Activated T-cell treated with anti-CD3 and anti-CD28 coated beads, Interleukin-2, amount 50 U/mL, for 24 hours (primary cell): ENCODE measurements around the gene MAP3K20.
A peak's percentile ranks its signal among the peaks of the same experiment; 100 is the strongest.
"Not testable (repeated sequence)": the region's sequence is repeated elsewhere in the genome, so short reads cannot be mapped to it uniquely, and the experiment has no call there.

Source experiments
- DNase-seq: peaks from one replicate; pipeline ENCODE4 v3.0.0-alpha.2; 2020
- H3K27ac Mint-ChIP-seq: 2 replicates; pipeline ENCODE4 v1.8.0; 2020; ENCODE audit warnings: mild to moderate bottlenecking, mixed read lengths
- H3K27me3 Mint-ChIP-seq: 2 replicates; pipeline ENCODE4 v1.8.0; 2020; ENCODE audit warnings: mixed read lengths
- H3K36me3 Mint-ChIP-seq: 2 replicates; pipeline ENCODE4 v1.8.0; 2020; ENCODE audit warnings: low read depth, mixed read lengths
- H3K4me1 Mint-ChIP-seq: 2 replicates; pipeline ENCODE4 v1.8.0; 2020; ENCODE audit warnings: low read depth, mixed read lengths
- H3K4me3 Mint-ChIP-seq: 2 replicates; pipeline ENCODE4 v1.8.0; 2020; ENCODE audit warnings: mild to moderate bottlenecking, moderate library complexity, mixed read lengths
- H3K9me3 Mint-ChIP-seq: 2 replicates; pipeline ENCODE4 v1.8.0; 2020; ENCODE audit warnings: mixed read lengths

The MAP3K20 gene

GRCh38 chr2:173075781-173076580 lies at the start of gene MAP3K20:
MAP3K20 (plus strand) TSS chr2:173075846; CDS start chr2:173091032, 15,186 bp downstream.
- DNase-seq: peak; percentile 68
- H3K27me3 Mint-ChIP-seq: peaks cover 65% of the 10 kb centered on the region
- peak within 1 kb of the TSS; percentile 67 for H3K27ac Mint-ChIP-seq
- H3K4me3 Mint-ChIP-seq: peak within 1 kb of the TSS; percentile 79
- no peaks in the 10 kb centered on the region for H3K9me3 Mint-ChIP-seq
- no peaks in the 10 kb centered on the region for H3K36me3 Mint-ChIP-seq
- peaks cover 26% of the 10 kb centered on the region for H3K4me1 Mint-ChIP-seq

- Mint-ChIP-seq H3K27ac (no peak overlapping the region), H3K36me3 (no peaks in the 10 kb centered on the region), H3K4me1 (peaks cover 4% of the 10 kb centered on the region), H3K9me3 (no peaks in the 10 kb centered on the region), H3K4me3 (no peak overlapping the region), H3K27me3 (peaks cover 7% of the 10 kb centered on the region)
- DNase-seq: no peak
Measured at GRCh38 chr2:173026479-173026878, 49.2 kb upstream of the MAP3K20 start.

GRCh38 chr2:173027181-173028128 lies 48.2 kb upstream of the MAP3K20 start:
- peaks cover 9% of the 10 kb centered on the region for H3K27me3 Mint-ChIP-seq
- peak; percentile 65 for DNase-seq
- H3K4me3 Mint-ChIP-seq: no peak overlapping the region
- H3K4me1 Mint-ChIP-seq: peaks cover 4% of the 10 kb centered on the region
- H3K36me3 Mint-ChIP-seq: no peaks in the 10 kb centered on the region
- no peaks in the 10 kb centered on the region for H3K9me3 Mint-ChIP-seq
- no peak overlapping the region for H3K27ac Mint-ChIP-seq

- Mint-ChIP-seq H3K4me1 (peaks cover 4% of the 10 kb centered on the region), H3K4me3 (no peak overlapping the region), H3K36me3 (no peaks in the 10 kb centered on the region), H3K27me3 (peaks cover 14% of the 10 kb centered on the region), H3K9me3 (no peaks in the 10 kb centered on the region), H3K27ac (no peak overlapping the region)
- no peak for DNase-seq
Measured at GRCh38 chr2:173028141-173028540, 47.5 kb upstream of the MAP3K20 start.

GRCh38 chr2:173028671-173029070 lies 47.0 kb upstream of the MAP3K20 start:
- Mint-ChIP-seq H3K9me3 (no peaks in the 10 kb centered on the region), H3K4me3 (no peak overlapping the region), H3K27ac (no peak overlapping the region), H3K27me3 (peaks cover 14% of the 10 kb centered on the region), H3K36me3 (no peaks in the 10 kb centered on the region), H3K4me1 (peaks cover 4% of the 10 kb centered on the region)
- DNase-seq: no peak

GRCh38 chr2:173030561-173031490 lies 44.8 kb upstream of the MAP3K20 start:
- DNase-seq: no peak
- no peak overlapping the region for H3K4me3 Mint-ChIP-seq
- H3K4me1 Mint-ChIP-seq: peaks cover 4% of the 10 kb centered on the region
- no peaks in the 10 kb centered on the region for H3K36me3 Mint-ChIP-seq
- H3K27me3 Mint-ChIP-seq: peaks cover 14% of the 10 kb centered on the region
- H3K9me3 Mint-ChIP-seq: no peaks in the 10 kb centered on the region
- no peak overlapping the region for H3K27ac Mint-ChIP-seq

GRCh38 chr2:173032032-173032431 lies 43.6 kb upstream of the MAP3K20 start:
- Mint-ChIP-seq H3K27ac (no peak overlapping the region), H3K36me3 (no peaks in the 10 kb centered on the region), H3K27me3 (peaks cover 14% of the 10 kb centered on the region), H3K4me1 (peaks cover 4% of the 10 kb centered on the region), H3K4me3 (no peak overlapping the region), H3K9me3 (no peaks in the 10 kb centered on the region)
- no peak for DNase-seq

- Mint-ChIP-seq H3K27ac (no peak overlapping the region), H3K36me3 (no peaks in the 10 kb centered on the region), H3K27me3 (peaks cover 10% of the 10 kb centered on the region), H3K9me3 (no peaks in the 10 kb centered on the region), H3K4me1 (no peaks in the 10 kb centered on the region), H3K4me3 (no peak overlapping the region)
- DNase-seq: no peak
Measured at GRCh38 chr2:173033084-173033483, 42.6 kb upstream of the MAP3K20 start.

- H3K27me3 Mint-ChIP-seq: peaks cover 12% of the 10 kb centered on the region
- H3K9me3 Mint-ChIP-seq: no peaks in the 10 kb centered on the region
- no peak overlapping the region for H3K27ac Mint-ChIP-seq
- H3K4me1 Mint-ChIP-seq: no peaks in the 10 kb centered on the region
- H3K36me3 Mint-ChIP-seq: no peaks in the 10 kb centered on the region
- H3K4me3 Mint-ChIP-seq: no peak overlapping the region
- no peak for DNase-seq
Measured at GRCh38 chr2:173034143-173034542, 41.5 kb upstream of the MAP3K20 start.

GRCh38 chr2:173037245-173038120 lies 38.2 kb upstream of the MAP3K20 start:
- Mint-ChIP-seq H3K27me3 (peaks cover 7% of the 10 kb centered on the region), H3K9me3 (no peaks in the 10 kb centered on the region)

GRCh38 chr2:173038257-173038656 lies 37.4 kb upstream of the MAP3K20 start:
- not testable (repeated sequence) for H3K4me3 Mint-ChIP-seq, H3K4me1 Mint-ChIP-seq, H3K27ac Mint-ChIP-seq, H3K36me3 Mint-ChIP-seq, H3K27me3 Mint-ChIP-seq, DNase-seq, H3K9me3 Mint-ChIP-seq

More at GRCh38 chr2:173037245-173038120, 38.2 kb upstream of the MAP3K20 start:
- no peak overlapping the region for H3K4me3 Mint-ChIP-seq
- H3K27ac Mint-ChIP-seq: no peak overlapping the region
- H3K4me1 Mint-ChIP-seq: no peaks in the 10 kb centered on the region
- no peak for DNase-seq
- H3K36me3 Mint-ChIP-seq: no peaks in the 10 kb centered on the region

- peaks cover 2% of the 10 kb centered on the region for H3K27me3 Mint-ChIP-seq
- H3K4me1 Mint-ChIP-seq: no peaks in the 10 kb centered on the region
- no peaks in the 10 kb centered on the region for H3K9me3 Mint-ChIP-seq
- no peak overlapping the region for H3K27ac Mint-ChIP-seq
- no peak for DNase-seq
- no peak overlapping the region for H3K4me3 Mint-ChIP-seq
- no peaks in the 10 kb centered on the region for H3K36me3 Mint-ChIP-seq
Measured at GRCh38 chr2:173040729-173041128, 34.9 kb upstream of the MAP3K20 start.

- H3K27ac Mint-ChIP-seq: no peak overlapping the region
- no peak overlapping the region for H3K4me3 Mint-ChIP-seq
- H3K27me3 Mint-ChIP-seq: peaks cover 2% of the 10 kb centered on the region
- H3K4me1 Mint-ChIP-seq: peaks cover 3% of the 10 kb centered on the region
- DNase-seq: no peak
- no peaks in the 10 kb centered on the region for H3K36me3 Mint-ChIP-seq
- H3K9me3 Mint-ChIP-seq: no peaks in the 10 kb centered on the region
Measured at GRCh38 chr2:173043476-173043875, 32.2 kb upstream of the MAP3K20 start.
